ENCODE results near the gene NCK2.

The NCK2 gene

GRCh38 chr2:105777506-105778055, 32.9 kb downstream of the NCK2 start:
- no peak for DNase-seq (ENCODE audit: low spot score)

- no peak for DNase-seq (ENCODE audit: low spot score)
Measured at GRCh38 chr2:105778080-105778607, 33.4 kb downstream of the NCK2 start.

- no peak for DNase-seq (ENCODE audit: low spot score)
Measured at GRCh38 chr2:105779394-105779793, 34.7 kb downstream of the NCK2 start.

GRCh38 chr2:105780606-105781005, 35.9 kb downstream of the NCK2 start:
- no peak for DNase-seq (ENCODE audit: low spot score)

- no peak for DNase-seq (ENCODE audit: low spot score)
Measured at GRCh38 chr2:105781274-105781978, 36.7 kb downstream of the NCK2 start.

- DNase-seq (ENCODE audit: low spot score), result no peak
Measured at GRCh38 chr2:105782123-105782522, 37.4 kb downstream of the NCK2 start.

- DNase-seq (ENCODE audit: low spot score), result no peak
Measured at GRCh38 chr2:105782646-105783045, 37.9 kb downstream of the NCK2 start.

- DNase-seq (ENCODE audit: low spot score), result no peak
Measured at GRCh38 chr2:105783151-105783738, 38.5 kb downstream of the NCK2 start.

- DNase-seq (ENCODE audit: low spot score), result no peak
Measured at GRCh38 chr2:105783972-105784371, 39.3 kb downstream of the NCK2 start.

GRCh38 chr2:105784589-105784988, 39.9 kb downstream of the NCK2 start:
- DNase-seq (ENCODE audit: low spot score), result no peak

GRCh38 chr2:105785095-105785847, 40.6 kb downstream of the NCK2 start:
- DNase-seq (ENCODE audit: low spot score), result no peak

GRCh38 chr2:105786231-105787230, 41.8 kb downstream of the NCK2 start:
- DNase-seq (ENCODE audit: low spot score), result no peak

GRCh38 chr2:105787376-105788318, 42.9 kb downstream of the NCK2 start:
- no peak for DNase-seq (ENCODE audit: low spot score)

GRCh38 chr2:105788670-105789290, 44.1 kb downstream of the NCK2 start:
- no peak for DNase-seq (ENCODE audit: low spot score)

GRCh38 chr2:105789745-105790460, 45.2 kb downstream of the NCK2 start:
- DNase-seq (ENCODE audit: low spot score), result no peak

GRCh38 chr2:105790461-105791149, 45.9 kb downstream of the NCK2 start:
- no peak for DNase-seq (ENCODE audit: low spot score)

GRCh38 chr2:105791229-105791628, 46.5 kb downstream of the NCK2 start:
- no peak for DNase-seq (ENCODE audit: low spot score)

- DNase-seq (ENCODE audit: low spot score), result no peak
Measured at GRCh38 chr2:105792561-105792960, 47.8 kb downstream of the NCK2 start.
